ENCODE measurements around the gene BST2.

The BST2 gene

GRCh38 chr19:17385878-17386611, 19.4 kb downstream of the BST2 start:
- H3K4me1 ChIP-seq (ENCODE audit: insufficient read depth, poor library complexity, severe bottlenecking) = no peaks in the 10 kb centered on the region
- H3K4me3 ChIP-seq (ENCODE audit: severe bottlenecking) = no peak overlapping the region
- H3K27ac ChIP-seq (ENCODE audit: poor library complexity, severe bottlenecking) = no peak overlapping the region
- ATAC-seq (ENCODE audit: low read depth) (peak; percentile 50; the same call in 1 of the 3 replicates), DNase-seq (ENCODE audit: low spot score) (no peak)
- peak; percentile 86 for TF ChIP-seq CTCF (IDR thresholded peaks at IDR 0.05; ENCODE audit: poor library complexity, severe bottlenecking)
- no peaks in the 10 kb centered on the region for H3K27me3 ChIP-seq (ENCODE audit: insufficient read depth, poor library complexity, severe bottlenecking)
- H3K9me3 ChIP-seq (ENCODE audit: severe bottlenecking) = no peaks in the 10 kb centered on the region
- no peaks in the 10 kb centered on the region for H3K36me3 ChIP-seq (ENCODE audit: low read depth)

- no peak for DNase-seq (ENCODE audit: low spot score)
- no peaks in the 10 kb centered on the region for H3K9me3 ChIP-seq (ENCODE audit: severe bottlenecking)
- TF ChIP-seq CTCF (IDR thresholded peaks at IDR 0.05; ENCODE audit: poor library complexity, severe bottlenecking) = no peak
- H3K4me3 ChIP-seq (ENCODE audit: severe bottlenecking) = no peak overlapping the region
- H3K36me3 ChIP-seq (ENCODE audit: low read depth) = no peaks in the 10 kb centered on the region
- no peak for ATAC-seq (ENCODE audit: low read depth)
- no peaks in the 10 kb centered on the region for H3K27me3 ChIP-seq (ENCODE audit: insufficient read depth, poor library complexity, severe bottlenecking)
- H3K4me1 ChIP-seq (ENCODE audit: insufficient read depth, poor library complexity, severe bottlenecking) = no peaks in the 10 kb centered on the region
- no peak overlapping the region for H3K27ac ChIP-seq (ENCODE audit: poor library complexity, severe bottlenecking)
These were observed 24.8 kb downstream of the BST2 start for GRCh38 chr19:17380426-17381138.

GRCh38 chr19:17379221-17379631, 26.2 kb downstream of the BST2 start:
- no peaks in the 10 kb centered on the region for H3K4me1 ChIP-seq (ENCODE audit: insufficient read depth, poor library complexity, severe bottlenecking)
- no peaks in the 10 kb centered on the region for H3K36me3 ChIP-seq (ENCODE audit: low read depth)
- no peak overlapping the region for H3K4me3 ChIP-seq (ENCODE audit: severe bottlenecking)
- no peak overlapping the region for H3K27ac ChIP-seq (ENCODE audit: poor library complexity, severe bottlenecking)
- TF ChIP-seq CTCF (IDR thresholded peaks at IDR 0.05; ENCODE audit: poor library complexity, severe bottlenecking) = no peak
- no peak for DNase-seq (ENCODE audit: low spot score)
- H3K27me3 ChIP-seq (ENCODE audit: insufficient read depth, poor library complexity, severe bottlenecking) = no peaks in the 10 kb centered on the region
- ATAC-seq (ENCODE audit: low read depth) = no peak
- no peaks in the 10 kb centered on the region for H3K9me3 ChIP-seq (ENCODE audit: severe bottlenecking)

GRCh38 chr19:17378271-17378670, 27.2 kb downstream of the BST2 start:
- no peak for DNase-seq (ENCODE audit: low spot score)
- ATAC-seq (ENCODE audit: low read depth) = no peak
- Histone ChIP-seq H3K36me3 (ENCODE audit: low read depth) (no peaks in the 10 kb centered on the region), H3K27ac (ENCODE audit: poor library complexity, severe bottlenecking) (no peak overlapping the region), H3K27me3 (ENCODE audit: insufficient read depth, poor library complexity, severe bottlenecking) (no peaks in the 10 kb centered on the region), H3K9me3 (ENCODE audit: severe bottlenecking) (no peaks in the 10 kb centered on the region), H3K4me1 (ENCODE audit: insufficient read depth, poor library complexity, severe bottlenecking) (no peaks in the 10 kb centered on the region), H3K4me3 (ENCODE audit: severe bottlenecking) (no peak overlapping the region)
- TF ChIP-seq CTCF (IDR thresholded peaks at IDR 0.05; ENCODE audit: poor library complexity, severe bottlenecking) = no peak

Data from RWPE2 (cell line).